HepG2 (cell line): ENCODE results near the gene STX2. TPM values are rescaled to one million over a fixed set of nuclear protein-coding genes. Genes with fewer than 3 reads are reported as not detected.

Experiments used
- ATAC-seq: fragments of 200-7000 bp; cut with Tn5 transposase; 3 replicates; pipeline ENCODE4 v1.9.1; 2020; ENCODE audit warnings: mild to moderate bottlenecking, moderate library complexity
- BruUV-seq: library from RNA; stranded (reverse); fragments of 400-500 nt; replicated peaks from 2 replicates; lab custom pipeline; 2021; lab: Mats Ljungman, UMichigan
- CTCF ChIA-PET: fragments of 300-600 bp; formaldehyde crosslinking; extraction: SDS; loops from one replicate; lab custom pipeline; 2021; ENCODE audit warnings: low total read pairs, inconsistent platforms, low intra/inter-chr PET ratio; lab: Yijun Ruan, JAX
- POLR2A ChIA-PET: fragments of 350-600 bp; sonication (Branson Sonifier 250); formaldehyde crosslinking; loops from one replicate; lab custom pipeline; 2020; ENCODE audit warnings: antibody characterized with exemption, inconsistent platforms; lab: Yijun Ruan, JAX
- DNase-seq: peaks from one replicate; pipeline ENCODE4 v3.0.0-alpha.2; 2015; ENCODE audit warnings: low spot score
- FAIRE-seq: peaks from 3 replicates; lab custom pipeline; 2011; peaks lifted over from hg19 to GRCh38; lab: Jason Lieb, UNC
- H2AFZ ChIP-seq: one replicate; pipeline ENCODE4 v1.6.1; 2011; ENCODE audit warnings: low read length, inconsistent platforms
- H3K27ac ChIP-seq: fragments of 300-600 bp; 3 replicates; pipeline ENCODE4 v1.8.0; 2011; ENCODE audit warnings: mixed run types, mild to moderate bottlenecking, mixed read lengths, low read length, inconsistent platforms; ENCODE audit not compliant: insufficient read depth; ENCODE audit errors: extremely low read length
- H3K27me3 ChIP-seq, 2 experiments: fragments of 200-600 bp in 1 of 2; 2 replicates in 1 of 2; 3 replicates in 1 of 2; pipeline versions ENCODE4 v1.6.0 to v1.8.0; 2011; ENCODE audit warnings: low read length in 2 of 2, mild to moderate bottlenecking in 2 of 2, moderate library complexity in 2 of 2, inconsistent platforms in 1 of 2; ENCODE audit not compliant: insufficient read depth in 2 of 2, control insufficient read depth in 1 of 2
- H3K36me3 ChIP-seq, 2 experiments: fragments of 200-600 bp in 1 of 2; replicated peaks in 1 of 2; 2 replicates in 1 of 2; 3 replicates in 1 of 2; pipeline versions ENCODE4 v1.5.1 to v1.8.0; 2011; ENCODE audit warnings: low read length in 2 of 2, inconsistent platforms in 1 of 2; ENCODE audit not compliant: insufficient read depth in 2 of 2, control insufficient read depth in 1 of 2
- H3K4me1 ChIP-seq: 2 replicates; pipeline ENCODE4 v1.5.1; 2012; ENCODE audit warnings: low read length, inconsistent platforms; ENCODE audit not compliant: insufficient read depth
- H3K4me2 ChIP-seq: 2 replicates; pipeline ENCODE4 v1.6.0; 2011; ENCODE audit warnings: low read depth, low read length, inconsistent platforms
- H3K4me3 ChIP-seq, 3 experiments: fragments of 200-600 bp in 1 of 3; sonication (generic), shearing (Covaris generic) in 1 of 3; replicated peaks in 1 of 3; 2 replicates each; pipeline ENCODE4 v1.5.1; 2011 to 2016; ENCODE audit warnings: low read length in 3 of 3, inconsistent platforms in 2 of 3, low read depth in 2 of 3, mild to moderate bottlenecking in 2 of 3, control low read depth in 1 of 3, mixed read lengths in 1 of 3; ENCODE audit not compliant: insufficient read depth in 1 of 3
- H3K79me2 ChIP-seq: one replicate; pipeline ENCODE4 v1.6.1; 2011; ENCODE audit warnings: low read length, inconsistent platforms; ENCODE audit not compliant: insufficient read depth
- H3K9ac ChIP-seq: 2 replicates; pipeline ENCODE4 v1.6.0; 2011; ENCODE audit warnings: mild to moderate bottlenecking, low read depth, low read length, inconsistent platforms; ENCODE audit not compliant: insufficient read depth
- H3K9me3 ChIP-seq: 2 replicates; pipeline ENCODE4 v1.5.1; 2012; ENCODE audit warnings: mild to moderate bottlenecking, low read length
- H4K20me1 ChIP-seq: 2 replicates; pipeline ENCODE4 v1.6.0; 2011; ENCODE audit warnings: inconsistent platforms, mild to moderate bottlenecking, low read length, moderate library complexity; ENCODE audit not compliant: insufficient read depth
- GTF3A ChIP-seq: sonication (generic); formaldehyde crosslinking; conservative IDR thresholded peaks from 2 replicates; pipeline ENCODE4 v1.4.0; 2020; ENCODE audit warnings: mild to moderate bottlenecking, missing genetic modification reagents
- HCFC1 ChIP-seq: fragments of 150-350 bp; IDR thresholded peaks from 2 replicates; pipeline ENCODE4 v1.6.1; 2014; ENCODE audit warnings: low read depth, low read length
- HNRNPH1 ChIP-seq: fragments of 200-400 bp; formaldehyde crosslinking; optimal IDR thresholded peaks from 2 replicates; pipeline ENCODE3; 2017; ENCODE audit warnings: mild to moderate bottlenecking, low read depth, low read length
- MAFF ChIP-seq: IDR thresholded peaks from 2 replicates; pipeline ENCODE4 v1.6.1; 2011; ENCODE audit warnings: low read depth, low read length, improper control_type of control experiment
- PHF8 ChIP-seq: sonication (generic); formaldehyde crosslinking; IDR thresholded peaks from 2 replicates; pipeline ENCODE4 v1.5.0; 2020; ENCODE audit warnings: missing genetic modification reagents
- RFX1 ChIP-seq: fragments of 450-650 bp; IDR thresholded peaks from 2 replicates; pipeline ENCODE4 v1.6.1; 2017
- RORA ChIP-seq: sonication (generic); formaldehyde crosslinking; IDR thresholded peaks from 2 replicates; pipeline ENCODE4 v1.5.0; 2020; ENCODE audit warnings: mild to moderate bottlenecking, missing genetic modification reagents, moderate library complexity
- SMAD3 ChIP-seq: sonication (generic); formaldehyde crosslinking; IDR thresholded peaks from 2 replicates; pipeline ENCODE4 v1.4.0; 2020; ENCODE audit warnings: missing genetic modification reagents
- ZKSCAN8 ChIP-seq: IDR thresholded peaks from 2 replicates; pipeline ENCODE4 v1.6.1; 2016; ENCODE audit warnings: borderline replicate concordance, missing genetic modification reagents, missing compliant biosample characterization
- ZNF329 ChIP-seq: sonication (generic); formaldehyde crosslinking; IDR thresholded peaks from 2 replicates; pipeline ENCODE4 v1.9.0; 2021; ENCODE audit warnings: low read depth, mild to moderate bottlenecking, missing genetic modification reagents
- ZNF451 ChIP-seq: sonication (generic); formaldehyde crosslinking; IDR thresholded peaks from 2 replicates; pipeline ENCODE4 v1.5.0; 2020; ENCODE audit warnings: mild to moderate bottlenecking, missing genetic modification reagents
- ZNF549 ChIP-seq: sonication (generic); formaldehyde crosslinking; IDR thresholded peaks from 2 replicates; pipeline ENCODE4 v1.5.0; 2020; ENCODE audit warnings: missing genetic modification reagents
- ZNF652 ChIP-seq: IDR thresholded peaks from 2 replicates; pipeline ENCODE4 v1.6.1; 2016; ENCODE audit warnings: low read depth, borderline replicate concordance
- ZNF678 ChIP-seq: sonication (generic); formaldehyde crosslinking; IDR thresholded peaks from 2 replicates; pipeline ENCODE4 v1.4.0; 2020; ENCODE audit warnings: mild to moderate bottlenecking, missing genetic modification reagents
- WGBS: methylation state at CpG from one replicate; pipeline ENCODE4 v1.1.6; 2017; ENCODE audit warnings: low lambda C conversion rate; 5-methylcytosine and 5-hydroxymethylcytosine counted together
- in situ Hi-C: cut with HindIII; loops from 2 replicates; pipeline ENCODE4 v1.10.0; 2017; ENCODE audit warnings: low pct_unique_long_range_greater_than_20kb; ENCODE audit not compliant: extremely low pct_ligation_motif_present
- intact Hi-C: fragments of 100-400 bp; cut with micrococcal nuclease; formaldehyde crosslinking; loops from one replicate; pipeline ENCODE4 v1.10.0; 2022; ENCODE audit not compliant: unreplicated experiment
- polyA plus RNA-seq, 8 experiments: library from polyadenylated mRNA; depleted of rRNA in 3 of 8; stranded (reverse) in 7 of 8; unstranded in 1 of 8; fragments of >200 nt; fragmentation: Illumina TruSeq in 4 of 8; extraction: Trizol in 4 of 8; gene quantifications; 2 replicates each; pipeline versions ENCODE4 v1.2.1 to v1.2.3, GENCODE V29; 2011 to 2016; ENCODE audit warnings: low read depth in 4 of 8, missing spikeins in 1 of 8, mixed read lengths in 1 of 8; ENCODE audit not compliant: insufficient read depth in 1 of 8
- total RNA-seq, 5 experiments: library from RNA; depleted of rRNA; stranded (reverse); fragments of >200 nt; fragmentation: Illumina TruSeq; extraction: Trizol; gene quantifications; 2 replicates each; pipeline ENCODE4 v1.2.3, GENCODE V29; 2016; ENCODE audit warnings: low read depth in 1 of 5
- TF ChIP-seq, protein P1 (sequence below): sonication (generic); formaldehyde crosslinking; IDR thresholded peaks from 2 replicates; pipeline ENCODE4 v1.5.0; 2020; ENCODE audit warnings: mild to moderate bottlenecking, missing genetic modification reagents
- TF ChIP-seq, protein P2 (sequence below): sonication (generic); formaldehyde crosslinking; IDR thresholded peaks from 2 replicates; pipeline ENCODE4 v1.4.0; 2020; ENCODE audit warnings: missing genetic modification reagents

STX2 gene
- total and polyA plus RNA-seq, 2 of the 13 experiments (the other 11 are each of a cell fraction or from before 2014, with no cell fraction given) = 13.4 to 25.1 TPM

GRCh38 chr12:130880411-130880885 lies 41.4 kb upstream of the STX2 start:
- 3% methylated on average over 10 of the region's 10 CpGs for WGBS
- Histone ChIP-seq H3K4me2 (peak overlapping the region; percentile 78), H3K27ac (no peak overlapping the region), H3K36me3 (peaks cover 3 to 18% of the 10 kb centered on the region in 2 experiments; a peak in 4 of 5 replicates), H3K4me1 (peaks cover 48% of the 10 kb centered on the region), H3K27me3 (peaks cover 1 to 9% of the 10 kb centered on the region in 2 experiments; a peak in 2 of 5 replicates), H2AFZ (peak overlapping the region; percentile 52), H3K4me3 (peak overlapping the region in 2 of 3 experiments; percentile 28 to 42; a peak in 2 of 6 replicates), H3K9ac (peak overlapping the region; percentile 10; the same call in 1 of the 2 replicates), H3K79me2 (no peaks in the 10 kb centered on the region), H4K20me1 (peaks cover 14% of the 10 kb centered on the region), H3K9me3 (no peaks in the 10 kb centered on the region)
- intact Hi-C loops = no loop called here
- in situ Hi-C loops = no loop called here
- BruUV-seq = no TSS peak
- FAIRE-seq (no peak), ATAC-seq (peak; percentile 29), DNase-seq (no peak)
- TF ChIP-seq, protein P1, sequence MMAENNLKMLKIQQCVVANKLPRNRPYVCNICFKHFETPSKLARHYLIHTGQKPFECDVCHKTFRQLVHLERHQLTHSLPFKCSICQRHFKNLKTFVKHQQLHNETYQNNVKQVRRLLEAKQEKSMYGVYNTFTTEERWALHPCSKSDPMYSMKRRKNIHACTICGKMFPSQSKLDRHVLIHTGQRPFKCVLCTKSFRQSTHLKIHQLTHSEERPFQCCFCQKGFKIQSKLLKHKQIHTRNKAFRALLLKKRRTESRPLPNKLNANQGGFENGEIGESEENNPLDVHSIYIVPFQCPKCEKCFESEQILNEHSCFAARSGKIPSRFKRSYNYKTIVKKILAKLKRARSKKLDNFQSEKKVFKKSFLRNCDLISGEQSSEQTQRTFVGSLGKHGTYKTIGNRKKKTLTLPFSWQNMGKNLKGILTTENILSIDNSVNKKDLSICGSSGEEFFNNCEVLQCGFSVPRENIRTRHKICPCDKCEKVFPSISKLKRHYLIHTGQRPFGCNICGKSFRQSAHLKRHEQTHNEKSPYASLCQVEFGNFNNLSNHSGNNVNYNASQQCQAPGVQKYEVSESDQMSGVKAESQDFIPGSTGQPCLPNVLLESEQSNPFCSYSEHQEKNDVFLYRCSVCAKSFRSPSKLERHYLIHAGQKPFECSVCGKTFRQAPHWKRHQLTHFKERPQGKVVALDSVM = 0 out of 2 replicates have a peak, but pooled peaks have one; percentile 26
- TF ChIP-seq ZNF451 (CRISPR knock-in tag) = no peak
- no peak for TF ChIP-seq PHF8
- TF ChIP-seq, protein P2, sequence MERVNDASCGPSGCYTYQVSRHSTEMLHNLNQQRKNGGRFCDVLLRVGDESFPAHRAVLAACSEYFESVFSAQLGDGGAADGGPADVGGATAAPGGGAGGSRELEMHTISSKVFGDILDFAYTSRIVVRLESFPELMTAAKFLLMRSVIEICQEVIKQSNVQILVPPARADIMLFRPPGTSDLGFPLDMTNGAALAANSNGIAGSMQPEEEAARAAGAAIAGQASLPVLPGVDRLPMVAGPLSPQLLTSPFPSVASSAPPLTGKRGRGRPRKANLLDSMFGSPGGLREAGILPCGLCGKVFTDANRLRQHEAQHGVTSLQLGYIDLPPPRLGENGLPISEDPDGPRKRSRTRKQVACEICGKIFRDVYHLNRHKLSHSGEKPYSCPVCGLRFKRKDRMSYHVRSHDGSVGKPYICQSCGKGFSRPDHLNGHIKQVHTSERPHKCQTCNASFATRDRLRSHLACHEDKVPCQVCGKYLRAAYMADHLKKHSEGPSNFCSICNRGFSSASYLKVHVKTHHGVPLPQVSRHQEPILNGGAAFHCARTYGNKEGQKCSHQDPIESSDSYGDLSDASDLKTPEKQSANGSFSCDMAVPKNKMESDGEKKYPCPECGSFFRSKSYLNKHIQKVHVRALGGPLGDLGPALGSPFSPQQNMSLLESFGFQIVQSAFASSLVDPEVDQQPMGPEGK (CRISPR knock-in tag) = no peak
- no peak for TF ChIP-seq HCFC1
- no peak for TF ChIP-seq ZNF549 (CRISPR knock-in tag)
- no peak for TF ChIP-seq ZNF678
- TF ChIP-seq ZNF329 (CRISPR knock-in tag) = no peak
- TF ChIP-seq HNRNPH1 = no peak
- TF ChIP-seq ZNF652 (CRISPR knock-in tag) = peak; percentile 37; the same call in 1 of the 2 replicates
- no peak for TF ChIP-seq SMAD3
- no peak for TF ChIP-seq ZKSCAN8 (CRISPR knock-in tag)
- no peak for TF ChIP-seq RORA (CRISPR knock-in tag)
- TF ChIP-seq MAFF = no peak
- no peak for TF ChIP-seq RFX1
- TF ChIP-seq GTF3A (CRISPR knock-in tag) = no peak
- POLR2A ChIA-PET = no interaction called here
- CTCF ChIA-PET = no interaction called here
